ENCODE results near the gene NSUN3. TPM values are rescaled to one million over a fixed set of nuclear protein-coding genes. Genes with fewer than 3 reads are reported as not detected.

Gene NSUN3
- total RNA-seq, 4 donors from 2014 or later, result 7.4 to 11.9 (median 8.0) TPM

DNA sequence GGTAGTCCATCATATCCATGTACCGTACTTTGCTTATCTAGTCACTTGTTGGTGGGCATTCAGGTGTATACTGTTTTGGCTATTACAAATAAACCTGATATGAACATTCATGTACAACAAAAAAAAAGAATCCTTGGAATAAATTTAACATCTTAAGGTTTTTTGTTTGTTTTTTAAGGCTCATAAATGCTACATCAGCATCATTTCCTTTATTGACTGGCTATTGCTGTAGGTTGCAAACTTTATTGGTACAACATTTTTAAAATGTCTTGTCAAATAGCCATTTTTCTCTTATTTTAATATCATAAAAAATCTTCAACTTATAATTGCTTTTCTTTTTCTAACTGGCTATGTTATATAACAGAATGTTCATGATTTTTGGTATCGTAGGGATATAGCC, 16.3 kb upstream of the NSUN3 start:
- TF ChIP-seq EP300 (IDR thresholded peaks at IDR 0.05) (no peak), POLR2A (IDR thresholded peaks at IDR 0.05; ENCODE audit: low read depth) (no peak), POLR2AphosphoS5 (IDR thresholded peaks at IDR 0.05) (no peak)
- TF ChIP-seq, protein P1, sequence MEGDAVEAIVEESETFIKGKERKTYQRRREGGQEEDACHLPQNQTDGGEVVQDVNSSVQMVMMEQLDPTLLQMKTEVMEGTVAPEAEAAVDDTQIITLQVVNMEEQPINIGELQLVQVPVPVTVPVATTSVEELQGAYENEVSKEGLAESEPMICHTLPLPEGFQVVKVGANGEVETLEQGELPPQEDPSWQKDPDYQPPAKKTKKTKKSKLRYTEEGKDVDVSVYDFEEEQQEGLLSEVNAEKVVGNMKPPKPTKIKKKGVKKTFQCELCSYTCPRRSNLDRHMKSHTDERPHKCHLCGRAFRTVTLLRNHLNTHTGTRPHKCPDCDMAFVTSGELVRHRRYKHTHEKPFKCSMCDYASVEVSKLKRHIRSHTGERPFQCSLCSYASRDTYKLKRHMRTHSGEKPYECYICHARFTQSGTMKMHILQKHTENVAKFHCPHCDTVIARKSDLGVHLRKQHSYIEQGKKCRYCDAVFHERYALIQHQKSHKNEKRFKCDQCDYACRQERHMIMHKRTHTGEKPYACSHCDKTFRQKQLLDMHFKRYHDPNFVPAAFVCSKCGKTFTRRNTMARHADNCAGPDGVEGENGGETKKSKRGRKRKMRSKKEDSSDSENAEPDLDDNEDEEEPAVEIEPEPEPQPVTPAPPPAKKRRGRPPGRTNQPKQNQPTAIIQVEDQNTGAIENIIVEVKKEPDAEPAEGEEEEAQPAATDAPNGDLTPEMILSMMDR (IDR thresholded peaks at IDR 0.05), result no peak

DNA sequence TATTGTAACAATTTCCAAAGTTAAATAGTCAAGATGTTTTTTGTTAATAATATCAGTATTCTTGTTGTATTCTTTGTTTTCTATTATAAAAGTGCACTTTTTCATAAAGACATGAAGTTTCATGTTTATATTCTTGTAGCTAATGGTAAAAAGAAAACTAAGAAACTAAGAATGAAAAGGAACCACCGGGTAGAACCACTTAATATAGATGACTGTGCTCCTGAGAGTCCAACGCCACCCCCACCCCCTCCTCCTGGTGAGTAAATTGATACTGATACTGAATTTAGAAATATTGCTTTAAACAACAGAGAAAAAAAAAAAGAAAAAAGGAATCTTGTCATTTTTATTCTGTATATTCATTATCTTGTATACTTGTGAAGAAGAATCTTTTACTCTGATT, 13.6 kb upstream of the NSUN3 start:
- Histone ChIP-seq H3K9me3 (no peaks in the 10 kb centered on the region), H3K36me3 (peaks cover 6 to 16% (median 9%) of the 10 kb centered on the region in 4 donors), H3K27ac (replicated peaks in 1 of 4) (no peak overlapping the region), H3K4me1 (no peaks in the 10 kb centered on the region), H3K4me3 (no peak overlapping the region), H3K27me3 (no peaks in the 10 kb centered on the region)
- WGBS, result 95% methylated on average over 2 of the region's 2 CpGs
- intact Hi-C loops (cut with DNase I), result no loop called here
- no peak for DNase-seq (ENCODE audit: extremely low spot score)
- TF ChIP-seq POLR2AphosphoS5 (IDR thresholded peaks at IDR 0.05) (no peak), EP300 (IDR thresholded peaks at IDR 0.05) (no peak), POLR2A (IDR thresholded peaks at IDR 0.05; ENCODE audit: low read depth) (no peak)
- TF ChIP-seq, protein P1 (IDR thresholded peaks at IDR 0.05), result no peak

More for the DNA sequence above, 16.3 kb upstream of the NSUN3 start:
- 93% methylated on average over 2 of the region's 2 CpGs for WGBS
- H3K36me3 ChIP-seq, result peaks cover 12 to 17% (median 15%) of the 10 kb centered on the region in 4 donors
- H3K27ac ChIP-seq (replicated peaks in 1 of 4), result no peak overlapping the region
- H3K27me3 ChIP-seq, result no peaks in the 10 kb centered on the region
- DNase-seq (ENCODE audit: extremely low spot score), result no peak
- no peaks in the 10 kb centered on the region for H3K4me1 ChIP-seq
- no peak overlapping the region for H3K4me3 ChIP-seq
- no peaks in the 10 kb centered on the region for H3K9me3 ChIP-seq
- intact Hi-C loops (cut with DNase I), result no loop called here

DNA sequence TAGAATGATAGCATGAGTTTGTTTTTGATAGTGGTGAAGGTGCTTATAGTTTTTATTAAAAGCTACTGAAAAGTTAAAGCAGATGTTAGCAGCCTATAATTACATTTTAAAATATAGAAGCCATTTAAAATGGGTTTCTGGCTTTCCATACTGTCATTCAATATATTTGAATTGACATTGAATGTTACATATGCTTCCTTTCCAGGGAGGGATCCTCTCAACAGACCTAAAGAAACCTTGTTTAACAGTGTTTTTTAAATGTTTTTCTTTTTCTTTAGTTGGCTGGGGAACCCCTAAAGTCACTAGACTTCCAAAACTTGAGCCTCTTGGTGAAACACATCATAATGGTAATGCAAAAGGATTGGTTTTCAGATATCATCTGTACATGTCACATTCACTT, 12.3 kb upstream of the NSUN3 start:
- no peaks in the 10 kb centered on the region for H3K4me1 ChIP-seq
- DNase-seq (ENCODE audit: extremely low spot score), result no peak
- H3K4me3 ChIP-seq, result no peak overlapping the region
- TF ChIP-seq, protein P1 (IDR thresholded peaks at IDR 0.05), result no peak
- no peak for TF ChIP-seq POLR2AphosphoS5 (IDR thresholded peaks at IDR 0.05)
- no peak for TF ChIP-seq EP300 (IDR thresholded peaks at IDR 0.05)
- no peak for TF ChIP-seq POLR2A (IDR thresholded peaks at IDR 0.05; ENCODE audit: low read depth)
- H3K27ac ChIP-seq (replicated peaks in 1 of 4), result no peak overlapping the region
- intact Hi-C loops (cut with DNase I), result no loop called here
- H3K9me3 ChIP-seq, result no peaks in the 10 kb centered on the region
- H3K36me3 ChIP-seq, result peaks cover 0 to 6% (median 0%) of the 10 kb centered on the region in 4 donors
- H3K27me3 ChIP-seq, result no peaks in the 10 kb centered on the region

DNA sequence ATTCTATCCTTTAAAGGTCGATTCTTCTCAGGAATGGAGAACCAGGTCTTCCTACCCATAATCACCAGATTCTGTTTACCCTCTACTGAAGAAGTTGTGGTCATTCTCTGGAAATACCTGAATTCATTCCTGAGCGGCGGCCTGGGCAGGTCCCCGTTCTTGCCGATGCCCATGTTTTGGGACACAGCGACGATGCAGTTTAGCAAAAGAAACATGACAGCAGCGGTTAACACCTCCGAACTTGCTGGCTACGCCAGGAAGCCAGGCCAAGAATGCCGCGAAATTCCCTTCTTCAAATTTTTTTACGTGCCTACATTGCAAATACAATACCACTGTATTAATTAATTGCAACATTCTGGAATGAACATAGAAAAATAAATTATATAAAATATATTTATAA, 1.6 kb upstream of the NSUN3 start:
- TF ChIP-seq POLR2A (IDR thresholded peaks at IDR 0.05; ENCODE audit: low read depth) (no peak), POLR2AphosphoS5 (IDR thresholded peaks at IDR 0.05) (no peak)
- WGBS, result 98% methylated on average over 13 of the region's 13 CpGs
- Histone ChIP-seq H3K4me1 (peaks cover 16 to 32% (median 29%) of the 10 kb centered on the region in 4 donors), H3K36me3 (peaks cover 0 to 24% (median 0%) of the 10 kb centered on the region in 4 donors), H3K27me3 (no peaks in the 10 kb centered on the region), H3K4me3 (no peak overlapping the region), H3K9me3 (no peaks in the 10 kb centered on the region), H3K27ac (replicated peaks in 1 of 4) (no peak overlapping the region)
- no peak for DNase-seq (ENCODE audit: extremely low spot score)
- intact Hi-C loops (cut with DNase I), result loop anchor here (10.0 kb wide), 2 partner anchors 86 to 156 kb away; partner anchors contain the start of gene PROS1

DNA sequence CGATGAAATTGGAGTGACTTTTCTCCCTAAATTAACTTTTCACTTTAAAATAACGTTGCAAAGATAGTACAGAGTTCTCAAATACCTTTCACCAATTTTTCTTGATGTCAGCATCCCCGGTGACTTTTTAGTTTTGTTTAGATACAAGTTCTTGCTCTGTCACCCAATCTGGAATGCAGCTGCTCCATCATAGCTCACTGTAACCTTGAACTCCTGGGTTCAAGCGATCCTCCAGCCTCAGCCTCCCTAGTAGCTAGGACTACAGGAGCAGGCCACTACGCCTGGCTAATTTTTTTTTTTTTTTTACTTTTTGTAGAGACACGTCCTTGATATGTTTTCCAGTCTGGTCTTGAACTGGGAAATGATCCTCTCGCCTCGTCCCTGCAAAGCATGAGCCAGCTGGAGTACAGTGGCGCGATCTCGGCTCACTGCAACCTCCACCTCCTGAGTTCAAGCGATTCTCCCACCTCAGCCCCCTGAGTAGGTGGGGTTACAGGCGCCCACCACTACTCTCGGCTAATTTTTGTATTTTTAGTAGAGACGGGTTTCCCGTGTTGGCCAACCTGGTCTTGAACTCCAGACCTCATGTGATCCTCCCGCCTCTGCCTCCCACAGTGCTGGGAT, 747 bp downstream of the NSUN3 start:
- no peak for TF ChIP-seq POLR2A (IDR thresholded peaks at IDR 0.05; ENCODE audit: low read depth)
- TF ChIP-seq, protein P1 (IDR thresholded peaks at IDR 0.05), result no peak
- TF ChIP-seq POLR2AphosphoS5 (IDR thresholded peaks at IDR 0.05), result no peak
- no peak for TF ChIP-seq EP300 (IDR thresholded peaks at IDR 0.05)

More for the DNA sequence above, 747 bp downstream of the NSUN3 start:
- whole genome bisulfite sequencing, result 52% methylated on average over 17 of the region's 17 CpGs
- Histone ChIP-seq H3K4me1 (peaks cover 16 to 32% (median 29%) of the 10 kb centered on the region in 4 donors), H3K36me3 (peaks cover 0 to 42% (median 2%) of the 10 kb centered on the region in 4 donors), H3K27ac (replicated peaks in 1 of 4) (peak overlapping the region; percentile 89 to 92 (median 91)), H3K4me3 (peak overlapping the region; percentile 65 to 81 (median 68)), H3K27me3 (no peaks in the 10 kb centered on the region), H3K9me3 (no peaks in the 10 kb centered on the region)
- intact Hi-C loops (cut with DNase I), result loop anchor here (10.0 kb wide), 2 partner anchors 89 to 159 kb away; partner anchors contain the start of gene PROS1
- DNase-seq (ENCODE audit: extremely low spot score), result no peak
